B cell (primary cell): ENCODE measurements around the gene XYLT2.

Experiments used
- EZH2 ChIP-seq: IDR thresholded peaks from 2 replicates; pipeline ENCODE4 v1.6.1; 2012; ENCODE audit warnings: borderline replicate concordance, low read depth, mild to moderate bottlenecking, moderate library complexity, low read length; ENCODE audit not compliant: insufficient read depth, poor library complexity, severe bottlenecking
- TF ChIP-seq, protein P1 (sequence below): fragments of 200-600 bp; IDR thresholded peaks from one replicate; pipeline ENCODE4 v1.8.0; 2022; ENCODE audit warnings: antibody characterized with exemption, mild to moderate bottlenecking

DNA sequence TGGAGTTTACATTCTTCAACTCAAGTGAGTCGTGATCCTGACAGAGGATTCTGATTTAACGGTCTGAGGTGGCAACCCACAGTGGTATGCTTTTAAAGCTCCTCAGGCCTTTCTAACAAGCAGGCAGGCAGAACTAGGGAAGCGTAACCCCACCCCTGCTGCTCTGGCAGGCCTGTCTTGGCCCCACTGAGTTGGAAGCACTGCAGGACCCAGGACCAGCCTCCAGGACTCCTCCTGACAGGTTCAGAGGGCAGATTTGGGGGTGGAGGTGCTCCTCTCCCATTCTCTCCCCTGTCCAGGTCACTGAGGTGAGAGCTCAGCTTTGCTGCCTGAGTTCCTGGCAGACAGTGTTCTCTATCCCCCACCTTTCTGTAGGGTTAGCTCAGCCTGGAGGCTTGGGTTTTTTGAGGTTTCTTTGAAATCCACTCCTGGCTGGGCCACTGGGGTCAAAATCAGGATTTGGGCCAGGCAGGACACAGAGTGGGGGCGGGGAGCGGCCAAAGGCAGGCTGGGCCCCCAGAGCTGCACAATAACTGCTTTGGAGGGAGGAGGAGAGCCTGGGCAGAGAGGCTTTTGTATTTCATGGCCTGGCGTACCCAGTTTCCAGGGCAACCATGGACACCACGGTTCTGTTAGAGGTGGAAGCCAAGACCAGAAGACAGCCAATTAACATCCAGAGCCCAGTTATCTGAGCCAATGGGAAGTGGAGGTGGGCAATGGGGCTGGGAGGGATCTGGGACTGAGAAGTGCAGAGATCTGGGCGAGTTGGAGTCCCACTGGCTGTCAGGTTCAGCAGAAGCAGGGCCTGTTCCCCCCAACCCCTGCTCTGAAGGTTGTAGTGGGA, 17.5 kb downstream of the XYLT2 start:
- TF ChIP-seq, protein P1, sequence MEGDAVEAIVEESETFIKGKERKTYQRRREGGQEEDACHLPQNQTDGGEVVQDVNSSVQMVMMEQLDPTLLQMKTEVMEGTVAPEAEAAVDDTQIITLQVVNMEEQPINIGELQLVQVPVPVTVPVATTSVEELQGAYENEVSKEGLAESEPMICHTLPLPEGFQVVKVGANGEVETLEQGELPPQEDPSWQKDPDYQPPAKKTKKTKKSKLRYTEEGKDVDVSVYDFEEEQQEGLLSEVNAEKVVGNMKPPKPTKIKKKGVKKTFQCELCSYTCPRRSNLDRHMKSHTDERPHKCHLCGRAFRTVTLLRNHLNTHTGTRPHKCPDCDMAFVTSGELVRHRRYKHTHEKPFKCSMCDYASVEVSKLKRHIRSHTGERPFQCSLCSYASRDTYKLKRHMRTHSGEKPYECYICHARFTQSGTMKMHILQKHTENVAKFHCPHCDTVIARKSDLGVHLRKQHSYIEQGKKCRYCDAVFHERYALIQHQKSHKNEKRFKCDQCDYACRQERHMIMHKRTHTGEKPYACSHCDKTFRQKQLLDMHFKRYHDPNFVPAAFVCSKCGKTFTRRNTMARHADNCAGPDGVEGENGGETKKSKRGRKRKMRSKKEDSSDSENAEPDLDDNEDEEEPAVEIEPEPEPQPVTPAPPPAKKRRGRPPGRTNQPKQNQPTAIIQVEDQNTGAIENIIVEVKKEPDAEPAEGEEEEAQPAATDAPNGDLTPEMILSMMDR: no peak
- no peak for TF ChIP-seq EZH2
